ENCODE measurements around the gene PCDHB16. TPM values are rescaled to one million over a fixed set of nuclear protein-coding genes. Genes with fewer than 3 reads are reported as not detected.
"Not testable (repeated sequence)": the region's sequence is repeated elsewhere in the genome, so short reads cannot be mapped to it uniquely, and the experiment has no call there.

Gene PCDHB16
- total and polyA plus RNA-seq, 9 donors = 2.1 to 6.5 (median 3.9) TPM

GRCh38 chr5:141179876-141180275 lies 2.3 kb upstream of the PCDHB16 start:
- peaks cover 21% of the 10 kb centered on the region for H3K9me3 ChIP-seq (replicated peaks; ENCODE audit: control insufficient read depth, low read depth, low read length)
- peaks cover 13% of the 10 kb centered on the region for H3K27me3 ChIP-seq (ENCODE audit: control insufficient read depth, insufficient read depth, low read length)
- not testable (repeated sequence) for H3K36me3 ChIP-seq (ENCODE audit: control insufficient read depth, insufficient read depth, low read length); H3K4me1 ChIP-seq (ENCODE audit: control insufficient read depth, insufficient read depth, low read length); H3K27ac ChIP-seq (ENCODE audit: low read length); DNase-seq; H3K4me3 ChIP-seq (ENCODE audit: low read length)
- WGBS (ENCODE audit: insufficient coverage) = 28% methylated on average over 18 of the region's 32 CpGs

- Histone ChIP-seq H3K4me1 (ENCODE audit: control insufficient read depth, insufficient read depth, low read length) (no peaks in the 10 kb centered on the region), H3K36me3 (ENCODE audit: control insufficient read depth, insufficient read depth, low read length) (no peaks in the 10 kb centered on the region), H3K4me3 (ENCODE audit: low read length) (no peak overlapping the region), H3K27ac (ENCODE audit: low read length) (no peak overlapping the region), H3K9me3 (replicated peaks; ENCODE audit: control insufficient read depth, low read depth, low read length) (peaks cover 21% of the 10 kb centered on the region), H3K27me3 (ENCODE audit: control insufficient read depth, insufficient read depth, low read length) (peaks cover 13% of the 10 kb centered on the region)
- WGBS (ENCODE audit: insufficient coverage) = no CpG with 5 or more reads among the region's 1 CpG
- no peak for DNase-seq
Observed at GRCh38 chr5:141180313-141180712, 1.9 kb upstream of the PCDHB16 start.

- WGBS (ENCODE audit: insufficient coverage) = 33% methylated on average over 16 of the region's 69 CpGs
- Histone ChIP-seq H3K9me3 (replicated peaks; ENCODE audit: control insufficient read depth, low read depth, low read length) (peaks cover 26% of the 10 kb centered on the region), H3K27me3 (ENCODE audit: control insufficient read depth, insufficient read depth, low read length) (peaks cover 15% of the 10 kb centered on the region)
- not testable (repeated sequence) for H3K4me1 ChIP-seq (ENCODE audit: control insufficient read depth, insufficient read depth, low read length); H3K36me3 ChIP-seq (ENCODE audit: control insufficient read depth, insufficient read depth, low read length); H3K4me3 ChIP-seq (ENCODE audit: low read length); DNase-seq; H3K27ac ChIP-seq (ENCODE audit: low read length)
Observed at GRCh38 chr5:141184117-141184855, 2.1 kb downstream of the PCDHB16 start.

- Histone ChIP-seq H3K27ac (ENCODE audit: low read length) (no peak within 1 kb of the TSS), H3K4me3 (ENCODE audit: low read length) (no peak within 1 kb of the TSS), H3K9me3 (replicated peaks; ENCODE audit: control insufficient read depth, low read depth, low read length) (peaks cover 26% of the 10 kb centered on the region), H3K36me3 (ENCODE audit: control insufficient read depth, insufficient read depth, low read length) (no peaks in the 10 kb centered on the region), H3K27me3 (ENCODE audit: control insufficient read depth, insufficient read depth, low read length) (peaks cover 14% of the 10 kb centered on the region), H3K4me1 (ENCODE audit: control insufficient read depth, insufficient read depth, low read length) (no peaks in the 10 kb centered on the region)
- peak; percentile 22 for DNase-seq
- 7% methylated on average over 2 of the region's 9 CpGs for WGBS (ENCODE audit: insufficient coverage)
Observed at GRCh38 chr5:141186897-141187512, 4.8 kb downstream of the PCDHB16 start, which contains the start of gene PCDHB9. Gene PCDHB9, plus strand, starts transcription at chr5:141187161. Its CDS starts 158 bp downstream, at chr5:141187319.

GRCh38 chr5:141188682-141189081 lies 6.5 kb downstream of the PCDHB16 start:
- H3K4me3 ChIP-seq (ENCODE audit: low read length); H3K4me1 ChIP-seq (ENCODE audit: control insufficient read depth, insufficient read depth, low read length); H3K27ac ChIP-seq (ENCODE audit: low read length); H3K36me3 ChIP-seq (ENCODE audit: control insufficient read depth, insufficient read depth, low read length); H3K27me3 ChIP-seq (ENCODE audit: control insufficient read depth, insufficient read depth, low read length); DNase-seq: not testable (repeated sequence)
- peaks cover 24% of the 10 kb centered on the region for H3K9me3 ChIP-seq (replicated peaks; ENCODE audit: control insufficient read depth, low read depth, low read length)
- 30% methylated on average over 10 of the region's 37 CpGs for WGBS (ENCODE audit: insufficient coverage)

- not testable (repeated sequence) for H3K27ac ChIP-seq (ENCODE audit: low read length); H3K4me1 ChIP-seq (ENCODE audit: control insufficient read depth, insufficient read depth, low read length); H3K4me3 ChIP-seq (ENCODE audit: low read length); DNase-seq; H3K36me3 ChIP-seq (ENCODE audit: control insufficient read depth, insufficient read depth, low read length); H3K27me3 ChIP-seq (ENCODE audit: control insufficient read depth, insufficient read depth, low read length)
- no CpG with 5 or more reads among the region's 35 CpGs for WGBS (ENCODE audit: insufficient coverage)
- H3K9me3 ChIP-seq (replicated peaks; ENCODE audit: control insufficient read depth, low read depth, low read length) = peaks cover 24% of the 10 kb centered on the region
Observed at GRCh38 chr5:141189131-141189530, 6.9 kb downstream of the PCDHB16 start.

GRCh38 chr5:141192110-141192725 lies 10.0 kb downstream of the PCDHB16 start, which contains the start of gene PCDHB10:
Gene PCDHB10, plus strand, starts transcription at chr5:141192353. Its CDS starts 200 bp downstream, at chr5:141192553.
- peaks cover 19% of the 10 kb centered on the region for H3K9me3 ChIP-seq (replicated peaks; ENCODE audit: control insufficient read depth, low read depth, low read length)
- peaks cover 7% of the 10 kb centered on the region for H3K27me3 ChIP-seq (ENCODE audit: control insufficient read depth, insufficient read depth, low read length)
- WGBS (ENCODE audit: insufficient coverage) = 7% methylated on average over 6 of the region's 10 CpGs
- no peak within 1 kb of the TSS for H3K4me3 ChIP-seq (ENCODE audit: low read length)
- DNase-seq = peak; percentile 11
- H3K36me3 ChIP-seq (ENCODE audit: control insufficient read depth, insufficient read depth, low read length) = no peaks in the 10 kb centered on the region
- H3K27ac ChIP-seq (ENCODE audit: low read length) = no peak within 1 kb of the TSS
- H3K4me1 ChIP-seq (ENCODE audit: control insufficient read depth, insufficient read depth, low read length) = no peaks in the 10 kb centered on the region

GRCh38 chr5:141194332-141194731 lies 12.1 kb downstream of the PCDHB16 start:
- peaks cover 19% of the 10 kb centered on the region for H3K9me3 ChIP-seq (replicated peaks; ENCODE audit: control insufficient read depth, low read depth, low read length)
- WGBS (ENCODE audit: insufficient coverage) = 38% methylated on average over 3 of the region's 37 CpGs
- H3K4me3 ChIP-seq (ENCODE audit: low read length) = not testable (repeated sequence)

GRCh38 chr5:141196363-141196762 lies 14.2 kb downstream of the PCDHB16 start:
- Histone ChIP-seq H3K4me1 (ENCODE audit: control insufficient read depth, insufficient read depth, low read length) (no peaks in the 10 kb centered on the region), H3K36me3 (ENCODE audit: control insufficient read depth, insufficient read depth, low read length) (no peaks in the 10 kb centered on the region), H3K27me3 (ENCODE audit: control insufficient read depth, insufficient read depth, low read length) (peaks cover 2% of the 10 kb centered on the region), H3K9me3 (replicated peaks; ENCODE audit: control insufficient read depth, low read depth, low read length) (peaks cover 30% of the 10 kb centered on the region), H3K27ac (ENCODE audit: low read length) (no peak overlapping the region), H3K4me3 (ENCODE audit: low read length) (no peak overlapping the region)
- WGBS (ENCODE audit: insufficient coverage) = 0% methylated on average over 1 of the region's 3 CpGs
- no peak for DNase-seq

More at GRCh38 chr5:141194332-141194731, 12.1 kb downstream of the PCDHB16 start:
- H3K36me3 ChIP-seq (ENCODE audit: control insufficient read depth, insufficient read depth, low read length); H3K27ac ChIP-seq (ENCODE audit: low read length); H3K4me1 ChIP-seq (ENCODE audit: control insufficient read depth, insufficient read depth, low read length); DNase-seq; H3K27me3 ChIP-seq (ENCODE audit: control insufficient read depth, insufficient read depth, low read length): not testable (repeated sequence)

All from muscle of leg (tissue), 11 donors.